ENCODE measurements around the gene IL21.

- no peak for TF ChIP-seq POLR2AphosphoS5 (IDR thresholded peaks at IDR 0.05; ENCODE audit: low read depth, low read length)
- no peak for TF ChIP-seq POLR2A (IDR thresholded peaks at IDR 0.05; ENCODE audit: low read depth, low read length)
These were observed 15.8 kb upstream of the IL21 start for GRCh38 chr4:122636697-122637096.

All from GM12892 (cell line).